IPS DF 19.7 (cell line): ENCODE data around the gene SLC2A8.

ENCODE experiments used
- DNase-seq: peaks from one replicate; pipeline ENCODE4 v3.0.0-alpha.2; 2013; ENCODE audit warnings: low read depth, low spot score

SLC2A8 gene

GRCh38 chr9:127430415-127430814 is 33.4 kb downstream of the SLC2A8 start:
- no peak for DNase-seq

- no peak for DNase-seq
These were observed 40.7 kb downstream of the SLC2A8 start for GRCh38 chr9:127437497-127438264.

GRCh38 chr9:127438394-127438793 is 41.4 kb downstream of the SLC2A8 start:
- no peak for DNase-seq

- no peak for DNase-seq
These were observed 47.4 kb downstream of the SLC2A8 start for GRCh38 chr9:127444283-127444920.

GRCh38 chr9:127444921-127445850 is 48.2 kb downstream of the SLC2A8 start:
- no peak for DNase-seq

GRCh38 chr9:127445851-127446712 is 49.1 kb downstream of the SLC2A8 start:
- no peak for DNase-seq

- no peak for DNase-seq
These were observed 49.9 kb downstream of the SLC2A8 start for GRCh38 chr9:127446713-127447415.

GRCh38 chr9:127447416-127448111 is 50.6 kb downstream of the SLC2A8 start:
- DNase-seq: no peak

GRCh38 chr9:127448112-127448805 is 51.3 kb downstream of the SLC2A8 start:
- DNase-seq: no peak

GRCh38 chr9:127449332-127449966 is 52.5 kb downstream of the SLC2A8 start:
- no peak for DNase-seq

GRCh38 chr9:127450243-127450760 is 53.3 kb downstream of the SLC2A8 start:
- no peak for DNase-seq

GRCh38 chr9:127450830-127451607 is 54.0 kb downstream of the SLC2A8 start, which contains the start of the genes LRSAM1 and RPL12:
Gene LRSAM1, plus strand, starts transcription at chr9:127451510. Its CDS starts 3,018 bp downstream, at chr9:127454528.
Gene RPL12, minus strand, starts transcription at chr9:127451406. Its CDS starts 89 bp downstream, at chr9:127451317.
- peak; percentile 78 for DNase-seq

GRCh38 chr9:127451608-127451857 is 54.6 kb downstream of the SLC2A8 start:
- DNase-seq: no peak

GRCh38 chr9:127451858-127452656 is 55.1 kb downstream of the SLC2A8 start:
- no peak for DNase-seq

- DNase-seq: no peak
These were observed 55.7 kb downstream of the SLC2A8 start for GRCh38 chr9:127452691-127453090.

- no peak for DNase-seq
These were observed 58.5 kb downstream of the SLC2A8 start for GRCh38 chr9:127455324-127455992.
